Measurements from ENCODE around the gene RPLP2.
A peak's percentile ranks its signal among the peaks of the same experiment; 100 is the strongest.

The RPLP2 gene

DNA sequence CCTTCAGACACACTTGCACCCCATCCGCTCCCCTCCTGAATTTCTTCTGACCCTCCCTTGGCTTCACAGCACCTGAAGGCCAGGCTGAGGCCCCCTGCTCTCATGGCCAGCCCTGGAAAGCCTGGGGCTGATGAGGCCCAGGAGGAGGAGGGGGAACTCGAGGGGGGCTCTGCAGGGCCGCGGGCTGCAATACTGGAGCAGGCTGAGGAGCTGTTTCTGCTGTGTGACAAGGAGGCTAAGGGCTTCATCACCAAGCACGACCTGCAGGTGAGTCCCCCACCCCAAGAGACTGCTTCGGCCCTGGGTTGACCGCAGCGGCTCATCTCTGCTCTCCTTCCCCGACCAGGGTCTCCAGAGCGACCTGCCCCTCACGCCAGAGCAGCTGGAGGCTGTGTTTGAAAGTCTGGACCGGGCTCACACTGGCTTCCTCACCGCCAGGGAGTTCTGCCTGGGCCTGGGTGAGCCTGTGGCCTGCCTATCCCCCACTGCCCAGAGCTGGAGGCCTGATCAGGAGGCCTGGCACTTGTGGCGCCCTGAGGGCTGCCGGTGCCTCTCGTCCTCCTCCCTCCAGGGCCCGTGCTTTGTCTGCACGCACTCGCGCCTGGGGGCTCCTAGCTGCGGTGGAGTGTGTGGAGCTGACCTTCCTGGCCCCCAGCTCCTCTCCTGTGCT is 18.9 kb downstream of the RPLP2 start:
- H3K4me3 ChIP-seq, result peak overlapping the region; percentile 64
- H3K9ac ChIP-seq, result peak overlapping the region; percentile 15; the same call in 1 of the 2 replicates

GRCh38 chr11:829176-829846 is 19.5 kb downstream of the RPLP2 start:
- H3K4me1 ChIP-seq, result peaks cover 94% of the 10 kb centered on the region
- peaks cover 93% of the 10 kb centered on the region for H4K20me1 ChIP-seq
- peak overlapping the region; percentile 38; the same call in 1 of the 2 replicates for H3K9ac ChIP-seq
- peaks cover 16% of the 10 kb centered on the region for H3K36me3 ChIP-seq
- no peak overlapping the region for H3K27ac ChIP-seq
- no peaks in the 10 kb centered on the region for H3K9me3 ChIP-seq
- H3K4me3 ChIP-seq, result peak overlapping the region; percentile 64
- TF ChIP-seq Cebpa-rat (IDR thresholded peaks at IDR 0.05), result no peak
- H3K27me3 ChIP-seq, result peaks cover 92% of the 10 kb centered on the region
- H3K4me2 ChIP-seq, result peak overlapping the region; percentile 100

More for the DNA sequence above, 18.9 kb downstream of the RPLP2 start:
- H3K27me3 ChIP-seq, result peaks cover 85% of the 10 kb centered on the region
- no peak overlapping the region for H3K27ac ChIP-seq
- H4K20me1 ChIP-seq, result peaks cover 93% of the 10 kb centered on the region
- H3K4me2 ChIP-seq, result peak overlapping the region; percentile 100
- H3K4me1 ChIP-seq, result peaks cover 89% of the 10 kb centered on the region
- H3K36me3 ChIP-seq, result peaks cover 22% of the 10 kb centered on the region
- TF ChIP-seq Cebpa-rat (IDR thresholded peaks at IDR 0.05), result no peak
- H3K9me3 ChIP-seq, result no peaks in the 10 kb centered on the region

DNA sequence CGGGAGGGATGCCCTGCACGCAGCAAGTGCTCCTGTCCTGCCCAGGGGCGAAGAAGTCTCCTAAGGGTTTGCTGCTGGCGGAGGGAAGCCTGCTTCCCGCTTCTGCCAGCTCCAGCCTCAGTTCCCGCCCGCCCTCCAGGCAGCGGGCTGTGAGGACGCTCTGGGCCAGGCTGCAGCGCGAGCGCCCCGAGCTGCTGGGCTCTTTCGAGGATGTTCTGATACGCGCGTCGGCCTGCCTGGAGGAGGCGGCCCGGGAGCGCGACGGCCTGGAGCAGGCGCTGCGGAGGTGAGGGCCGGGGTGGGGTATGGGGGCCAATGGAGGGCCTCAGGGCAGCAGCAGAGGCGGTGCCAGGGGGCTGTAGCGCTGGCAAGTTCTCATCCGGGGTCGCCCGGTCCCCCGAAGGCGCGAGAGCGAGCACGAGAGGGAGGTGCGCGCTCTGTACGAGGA is 20.1 kb downstream of the RPLP2 start:
- H4K20me1 ChIP-seq, result peaks cover 93% of the 10 kb centered on the region
- peak overlapping the region; percentile 64 for H3K4me3 ChIP-seq
- H3K27ac ChIP-seq, result no peak overlapping the region
- no peak for TF ChIP-seq Cebpa-rat (IDR thresholded peaks at IDR 0.05)
- peaks cover 10% of the 10 kb centered on the region for H3K36me3 ChIP-seq
- H3K9me3 ChIP-seq, result no peaks in the 10 kb centered on the region
- H3K4me2 ChIP-seq, result peak overlapping the region; percentile 100
- 0 out of 2 replicates have a peak overlapping the region, but pooled peaks have one; percentile 38 for H3K9ac ChIP-seq
- H3K27me3 ChIP-seq, result peaks cover 95% of the 10 kb centered on the region
- H3K4me1 ChIP-seq, result peaks cover 94% of the 10 kb centered on the region

GRCh38 chr11:830295-831117 is 20.7 kb downstream of the RPLP2 start:
- H3K4me1 ChIP-seq, result peaks cover 93% of the 10 kb centered on the region
- H3K9me3 ChIP-seq, result no peaks in the 10 kb centered on the region
- H3K4me2 ChIP-seq, result peak overlapping the region; percentile 100
- no peak for TF ChIP-seq Cebpa-rat (IDR thresholded peaks at IDR 0.05)
- peak overlapping the region; percentile 64 for H3K4me3 ChIP-seq
- H4K20me1 ChIP-seq, result peaks cover 92% of the 10 kb centered on the region
- H3K9ac ChIP-seq, result no peak overlapping the region
- peaks cover 4% of the 10 kb centered on the region for H3K36me3 ChIP-seq
- peaks cover 91% of the 10 kb centered on the region for H3K27me3 ChIP-seq
- no peak overlapping the region for H3K27ac ChIP-seq

DNA sequence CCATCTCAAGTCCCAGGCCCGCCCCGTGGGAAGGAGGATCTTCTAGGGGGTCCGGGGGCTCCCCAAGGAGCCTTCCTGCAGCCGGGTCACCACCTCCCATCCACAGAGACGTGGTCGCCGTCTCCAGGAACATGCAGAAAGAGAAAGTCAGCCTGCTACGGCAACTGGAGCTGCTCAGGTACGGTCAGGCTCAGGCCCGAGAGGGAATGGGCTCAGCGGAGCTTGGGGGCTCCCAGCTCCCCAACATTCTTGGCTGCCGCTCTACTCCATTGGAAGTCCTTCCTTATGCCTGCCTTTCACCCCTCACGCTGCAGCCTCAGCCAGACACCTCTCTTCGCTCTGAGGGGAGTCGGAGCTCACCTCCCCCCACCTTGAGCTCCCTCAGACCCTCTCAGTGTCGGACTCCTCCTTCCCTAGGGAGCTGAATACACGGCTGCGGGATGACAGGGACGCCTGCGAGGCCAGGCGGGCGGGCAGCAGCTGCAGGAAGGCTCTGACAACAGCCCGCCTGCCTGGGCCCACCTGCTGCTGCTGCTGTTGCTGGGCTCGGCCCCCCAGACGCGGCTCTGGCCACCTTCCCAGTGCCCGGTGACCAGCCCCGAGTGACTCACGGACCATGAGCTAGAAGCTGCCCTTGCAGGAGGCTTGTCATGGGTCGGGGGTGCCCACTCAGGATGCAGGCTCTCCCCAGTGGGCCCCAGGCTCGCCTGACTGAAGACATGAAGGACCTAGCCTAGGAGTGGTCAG is 21.5 kb downstream of the RPLP2 start:
- no peak overlapping the region for H3K27ac ChIP-seq
- no peak overlapping the region for H3K9ac ChIP-seq
- TF ChIP-seq Cebpa-rat (IDR thresholded peaks at IDR 0.05), result no peak

GRCh38 chr11:831961-832528 is 22.3 kb downstream of the RPLP2 start:
- no peak for TF ChIP-seq Cebpa-rat (IDR thresholded peaks at IDR 0.05)
- peaks cover 77% of the 10 kb centered on the region for H3K4me1 ChIP-seq
- peaks cover 92% of the 10 kb centered on the region for H4K20me1 ChIP-seq
- peak overlapping the region; percentile 65 for H3K4me3 ChIP-seq
- H3K27me3 ChIP-seq, result peaks cover 76% of the 10 kb centered on the region
- peaks cover 10% of the 10 kb centered on the region for H3K36me3 ChIP-seq
- peak overlapping the region; percentile 53; the same call in 1 of the 2 replicates for H3K9ac ChIP-seq
- peak overlapping the region; percentile 100 for H3K4me2 ChIP-seq
- no peaks in the 10 kb centered on the region for H3K9me3 ChIP-seq
- H3K27ac ChIP-seq, result 0 out of 2 replicates have a peak overlapping the region, but pooled peaks have one; percentile 22

More for the DNA sequence above, 21.5 kb downstream of the RPLP2 start:
- H3K4me1 ChIP-seq, result peaks cover 85% of the 10 kb centered on the region
- peak overlapping the region; percentile 64; the same call in 1 of the 2 replicates for H3K4me3 ChIP-seq
- H3K9me3 ChIP-seq, result no peaks in the 10 kb centered on the region
- H3K4me2 ChIP-seq, result peak overlapping the region; percentile 100
- peaks cover 92% of the 10 kb centered on the region for H4K20me1 ChIP-seq
- H3K27me3 ChIP-seq, result peaks cover 84% of the 10 kb centered on the region
- H3K36me3 ChIP-seq, result peaks cover 2% of the 10 kb centered on the region

DNA sequence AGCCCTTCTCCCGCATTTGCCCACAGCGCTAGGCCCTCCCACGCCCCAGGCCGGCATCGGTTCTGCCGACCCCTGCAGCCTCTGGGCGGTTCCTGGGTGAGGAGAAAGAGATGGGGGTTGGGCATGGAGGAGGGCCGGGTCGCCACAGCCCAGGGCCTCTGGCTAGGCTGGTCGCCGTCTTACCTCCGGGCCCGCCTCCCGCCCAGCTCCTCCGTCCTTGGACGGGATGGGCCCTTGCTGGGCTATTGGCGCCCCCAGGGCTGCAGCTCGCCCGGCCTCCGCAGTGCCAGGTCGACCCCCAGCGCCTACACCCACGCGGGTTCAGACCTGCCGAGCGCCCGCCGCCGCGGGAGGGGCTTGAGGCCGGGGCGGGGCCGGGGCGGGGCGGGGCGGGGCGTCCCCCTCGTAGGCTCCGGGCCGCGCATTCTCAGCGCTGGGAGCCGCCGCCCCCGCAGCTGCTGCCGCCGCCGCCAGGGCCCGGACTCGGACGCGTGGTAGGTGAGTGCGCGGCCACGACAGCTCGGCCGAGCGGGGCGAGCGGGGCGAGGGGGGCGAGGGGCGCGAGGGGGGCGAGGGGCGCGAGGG is 22.9 kb downstream of the RPLP2 start, which contains the start of gene CD151:
Gene CD151 (plus strand): TSS at position 424 of the 585 bp plus-strand sequence. CDS start 3,118 bp downstream, outside the sequence.
- peak within 1 kb of the TSS; percentile 79 for H3K4me3 ChIP-seq
- H3K9me3 ChIP-seq, result no peaks in the 10 kb centered on the region
- peak within 1 kb of the TSS; percentile 81 for H3K9ac ChIP-seq
- peaks cover 72% of the 10 kb centered on the region for H3K4me1 ChIP-seq
- peaks cover 92% of the 10 kb centered on the region for H4K20me1 ChIP-seq
- peak within 1 kb of the TSS; percentile 74 for H3K27ac ChIP-seq
- H3K36me3 ChIP-seq, result peaks cover 15% of the 10 kb centered on the region
- TF ChIP-seq Cebpa-rat (IDR thresholded peaks at IDR 0.05), result no peak
- H3K4me2 ChIP-seq, result peak within 1 kb of the TSS; percentile 100
- H3K27me3 ChIP-seq, result peaks cover 70% of the 10 kb centered on the region

DNA sequence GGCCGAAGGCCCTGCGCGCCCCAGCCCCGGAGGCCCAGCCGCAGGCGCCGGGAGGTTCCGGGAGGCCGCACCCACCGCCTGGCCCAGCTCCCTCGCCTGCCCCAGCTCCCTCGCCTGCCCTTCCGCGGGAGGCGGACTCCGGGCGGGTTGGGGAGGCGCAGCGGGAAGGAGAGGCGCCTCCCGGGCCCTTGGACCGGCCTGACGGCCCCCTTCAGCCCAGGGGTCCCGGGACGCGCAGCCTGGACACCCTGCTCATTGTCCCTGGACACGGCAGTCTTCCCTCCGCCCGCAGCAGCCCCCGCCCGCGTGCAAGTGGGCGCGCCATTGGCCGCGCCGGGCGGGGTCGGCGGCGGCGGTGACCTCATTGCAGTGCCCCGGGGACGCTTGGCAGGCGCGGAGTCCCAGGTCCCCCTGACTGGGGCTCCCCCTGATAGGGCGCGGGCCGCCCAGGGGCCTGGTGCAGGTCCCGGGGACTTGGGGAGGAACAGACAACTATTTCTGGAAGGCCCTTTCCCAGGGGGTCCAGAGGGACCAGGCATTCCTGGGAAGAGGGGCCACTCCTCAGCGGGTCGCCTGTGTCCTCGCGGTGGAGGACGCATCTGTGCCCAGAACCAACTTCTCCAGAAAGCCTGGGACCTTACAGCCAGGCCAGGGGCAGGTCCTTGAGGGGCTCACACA is 23.5 kb downstream of the RPLP2 start:
- H3K9ac ChIP-seq, result peak overlapping the region; percentile 81
- peak overlapping the region; percentile 79 for H3K4me3 ChIP-seq
- H3K4me2 ChIP-seq, result peak overlapping the region; percentile 98
- peaks cover 64% of the 10 kb centered on the region for H3K27me3 ChIP-seq
- H4K20me1 ChIP-seq, result peaks cover 91% of the 10 kb centered on the region
- H3K27ac ChIP-seq, result peak overlapping the region; percentile 74
- peaks cover 69% of the 10 kb centered on the region for H3K4me1 ChIP-seq
- TF ChIP-seq Cebpa-rat (IDR thresholded peaks at IDR 0.05), result no peak
- no peaks in the 10 kb centered on the region for H3K9me3 ChIP-seq
- H3K36me3 ChIP-seq, result peaks cover 21% of the 10 kb centered on the region

All from BLaER1 (cell line).